ENCODE measurements around the gene WNT11.

- TF ChIP-seq SUZ12 (IDR thresholded peaks at IDR 0.05; ENCODE audit: extremely low read depth, insufficient read depth, insufficient read length) = no peak
- no peak for TF ChIP-seq YY1 (IDR thresholded peaks at IDR 0.05; ENCODE audit: insufficient read depth, insufficient read length)
These were observed 2.4 kb upstream of the WNT11 start for GRCh38 chr11:76208438-76209374.
